HuH-7 (cell line): ENCODE results near the gene AANAT.

Source experiments
- DNase-seq: peaks from one replicate; pipeline ENCODE4 v3.0.0; 2011; ENCODE audit warnings: low spot score

AANAT gene

DNA sequence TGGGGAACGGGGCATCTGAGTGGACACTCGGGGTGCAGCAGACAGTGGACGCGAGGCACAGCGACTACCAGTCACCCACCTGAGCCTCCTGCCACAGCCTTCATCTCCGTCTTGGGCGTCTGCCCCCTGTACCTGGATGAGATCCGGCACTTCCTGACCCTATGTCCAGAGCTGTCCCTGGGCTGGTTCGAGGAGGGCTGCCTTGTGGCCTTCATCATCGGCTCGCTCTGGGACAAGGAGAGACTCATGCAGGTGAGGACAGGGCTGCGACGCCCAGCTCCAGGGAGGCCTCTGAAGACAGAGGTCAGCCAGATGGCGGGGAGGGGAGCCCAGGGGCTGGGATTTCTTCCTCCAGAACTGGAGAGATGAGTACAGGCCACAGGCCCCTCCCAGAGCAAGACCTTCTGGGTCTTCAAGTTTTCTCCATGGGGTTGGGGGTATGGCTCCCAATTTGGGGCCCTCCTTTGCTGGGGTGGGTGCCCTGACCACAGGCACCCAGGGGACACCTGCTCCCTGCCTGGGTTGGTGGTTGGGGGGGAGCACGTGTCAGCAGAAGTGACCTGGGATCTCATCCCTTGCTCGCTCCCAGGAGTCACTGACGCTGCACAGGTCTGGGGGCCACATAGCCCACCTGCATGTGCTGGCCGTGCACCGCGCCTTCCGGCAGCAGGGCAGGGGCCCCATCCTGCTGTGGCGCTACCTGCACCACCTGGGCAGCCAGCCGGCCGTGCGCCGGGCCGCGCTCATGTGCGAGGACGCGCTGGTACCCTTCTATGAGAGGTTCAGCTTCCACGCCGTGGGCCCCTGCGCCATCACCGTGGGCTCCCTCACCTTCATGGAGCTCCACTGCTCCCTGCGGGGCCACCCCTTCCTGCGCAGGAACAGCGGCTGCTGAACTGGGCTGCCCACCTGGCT lies 1.9 kb downstream of the AANAT start:
- no peak for DNase-seq

- DNase-seq: no peak
Observed at GRCh38 chr17:76469991-76470739, 2.8 kb downstream of the AANAT start.

GRCh38 chr17:76471498-76472257 lies 4.3 kb downstream of the AANAT start:
- DNase-seq: no peak

GRCh38 chr17:76472258-76472645 lies 4.8 kb downstream of the AANAT start:
- DNase-seq: no peak

- no peak for DNase-seq
Observed at GRCh38 chr17:76472726-76473125, 5.3 kb downstream of the AANAT start.

GRCh38 chr17:76473541-76473985 lies 6.2 kb downstream of the AANAT start:
- peak; percentile 72 for DNase-seq

DNA sequence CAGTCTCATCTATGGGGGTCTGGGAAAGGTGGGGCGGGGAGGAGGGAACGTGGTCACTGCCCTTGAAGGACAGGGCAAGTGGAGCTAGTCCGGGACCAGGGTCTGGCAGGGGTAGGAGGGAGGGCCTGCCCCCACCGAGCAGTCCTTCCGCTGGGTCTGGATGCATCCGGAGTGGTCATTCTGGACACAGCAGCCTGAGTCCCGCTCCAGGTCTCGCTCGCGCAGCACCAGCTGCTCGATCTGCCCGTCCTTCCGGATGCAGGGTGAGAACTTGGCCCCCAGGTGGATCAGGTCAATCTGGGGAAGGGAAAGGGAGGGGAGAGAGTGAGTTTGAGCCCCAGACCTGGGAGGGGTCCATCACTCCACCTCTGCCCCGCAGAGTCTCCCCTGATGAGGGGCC lies 6.8 kb downstream of the AANAT start:
- no peak for DNase-seq

- DNase-seq: no peak
Observed at GRCh38 chr17:76474894-76475293, 7.5 kb downstream of the AANAT start.

GRCh38 chr17:76475302-76475701 lies 7.9 kb downstream of the AANAT start:
- no peak for DNase-seq

DNA sequence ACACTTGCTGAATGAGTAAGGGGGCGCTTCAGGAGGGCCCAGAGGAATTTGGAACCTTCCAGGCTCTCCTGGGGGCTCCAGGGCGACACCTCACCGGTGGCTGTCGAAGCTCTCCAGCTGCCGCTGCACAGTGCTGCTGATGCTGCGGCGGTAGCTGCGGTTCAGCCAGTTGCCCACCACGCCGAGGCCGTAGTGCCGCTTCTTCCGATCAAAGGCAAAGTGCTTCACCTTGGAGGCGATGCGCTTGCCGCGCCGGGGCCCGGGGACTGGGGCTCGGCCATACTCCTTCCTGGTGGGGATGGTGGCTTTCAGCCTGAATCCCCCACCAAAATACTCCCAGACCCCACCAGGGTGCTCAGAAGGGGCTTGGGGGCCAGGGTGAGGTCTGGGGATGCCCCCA lies 9.3 kb downstream of the AANAT start:
- no peak for DNase-seq

DNA sequence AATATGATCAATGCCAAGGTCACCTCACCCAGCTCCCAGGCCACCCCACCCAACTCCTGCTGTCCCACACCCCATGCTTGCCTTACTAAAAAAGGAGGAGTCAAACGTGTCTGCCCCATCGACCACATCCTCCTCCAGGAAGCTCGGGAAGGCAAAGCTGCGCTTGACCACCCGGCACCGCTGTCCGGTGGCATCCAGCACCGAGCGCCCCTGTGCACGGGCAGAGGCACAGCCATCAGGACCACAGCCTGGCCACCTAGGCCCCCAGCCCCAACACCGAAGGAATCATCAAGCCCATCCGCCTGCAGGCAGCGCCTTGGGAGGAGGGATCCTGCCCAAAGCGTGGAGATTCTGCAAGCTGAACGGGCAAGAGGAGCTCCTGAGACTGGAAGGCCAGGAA lies 10.2 kb downstream of the AANAT start:
- DNase-seq: no peak

- DNase-seq: no peak
Observed at GRCh38 chr17:76478097-76478496, 10.7 kb downstream of the AANAT start.

DNA sequence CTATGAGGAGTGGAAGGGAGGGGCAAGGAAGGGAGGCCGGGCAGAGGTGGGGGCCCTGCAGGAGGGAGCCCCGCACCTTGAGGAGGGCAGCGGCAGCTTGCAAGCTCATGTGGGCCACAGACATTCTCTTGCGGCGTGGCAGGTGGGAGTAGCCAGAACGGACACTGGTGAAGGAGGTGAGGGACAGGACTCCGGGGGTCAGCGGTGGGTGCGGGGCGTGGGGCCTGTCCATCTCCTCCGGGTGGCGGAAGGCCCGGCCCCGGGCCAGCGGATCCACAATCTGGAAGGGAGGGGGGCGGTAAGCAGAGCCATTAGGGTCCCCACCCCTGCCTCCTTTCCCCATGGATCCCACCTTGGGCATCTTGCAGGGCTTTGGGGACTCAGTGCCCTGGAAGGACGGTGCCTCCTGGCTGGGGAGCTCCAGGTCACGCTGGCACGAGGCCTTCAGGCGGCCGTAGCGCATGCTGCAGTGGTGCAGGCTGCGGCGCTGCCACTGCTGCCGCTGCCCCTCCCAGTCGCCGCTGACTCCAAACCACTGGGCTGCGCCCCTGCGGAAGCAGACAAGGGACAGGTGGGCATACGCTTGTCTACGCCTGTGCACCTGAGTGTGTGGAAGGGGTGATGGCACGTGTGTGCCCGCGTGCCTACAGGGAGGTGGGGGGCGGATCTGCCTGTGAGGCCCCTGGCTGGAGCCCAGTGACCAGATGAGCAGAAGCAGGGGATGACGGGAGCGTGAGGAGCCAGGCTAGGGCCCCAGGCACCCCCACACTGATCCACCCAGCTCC lies 11.5 kb downstream of the AANAT start:
- DNase-seq: no peak

GRCh38 chr17:76479515-76480060 lies 12.2 kb downstream of the AANAT start:
- DNase-seq: no peak

GRCh38 chr17:76480632-76481031 lies 13.2 kb downstream of the AANAT start:
- DNase-seq: no peak

DNA sequence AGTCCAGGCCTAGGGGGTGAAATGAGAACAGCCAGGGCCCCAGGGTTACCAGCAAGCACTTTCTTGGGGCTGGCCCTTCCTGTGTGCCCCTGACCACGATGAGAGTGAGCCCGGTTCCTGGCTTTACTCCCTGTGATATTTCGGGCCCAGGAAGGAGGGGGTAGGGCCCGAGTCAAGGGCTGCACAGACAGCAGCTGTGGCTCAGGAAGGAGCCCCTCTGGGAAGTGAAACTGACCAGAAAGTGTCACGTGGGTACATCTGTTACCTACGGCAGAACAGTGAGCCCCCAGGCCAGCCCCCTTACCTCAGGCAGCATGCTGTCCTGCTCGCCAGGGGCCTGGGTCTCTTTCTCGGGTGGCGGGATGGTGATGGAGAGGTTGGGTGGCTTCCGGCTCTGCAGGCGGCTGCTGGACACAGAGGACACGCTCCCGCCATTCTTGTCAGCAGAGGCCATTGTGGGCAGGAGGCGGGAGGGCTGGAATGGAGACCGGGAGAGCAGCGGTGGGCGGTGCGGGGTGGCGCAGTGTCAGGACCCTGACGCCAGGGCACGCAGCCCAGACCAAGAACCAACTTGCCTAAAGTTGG lies 13.8 kb downstream of the AANAT start:
- no peak for DNase-seq

DNA sequence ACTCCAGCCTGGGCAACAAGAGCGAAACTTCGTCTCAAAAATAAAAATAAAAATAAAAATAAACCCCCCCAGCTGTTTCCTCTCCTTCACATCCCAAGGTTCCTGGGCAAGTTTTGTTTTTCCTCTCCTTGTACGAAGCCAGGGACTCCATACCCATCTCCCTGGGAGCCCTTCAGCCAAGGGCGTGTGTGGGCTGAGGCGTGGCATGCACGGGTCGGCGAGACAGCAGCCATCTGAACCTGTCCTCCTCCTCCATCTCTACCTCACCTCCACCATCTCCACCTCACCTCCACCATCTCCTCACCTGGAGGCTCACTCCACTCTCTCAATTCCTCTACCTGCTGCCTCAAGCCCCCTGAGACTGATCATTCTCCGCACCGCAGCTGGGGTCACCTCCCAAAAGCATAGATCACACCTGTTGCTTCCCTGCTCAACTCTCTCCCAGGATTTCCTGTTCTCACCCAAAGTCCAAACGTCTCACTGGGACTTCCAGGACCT lies 16.9 kb downstream of the AANAT start:
- no peak for DNase-seq

DNA sequence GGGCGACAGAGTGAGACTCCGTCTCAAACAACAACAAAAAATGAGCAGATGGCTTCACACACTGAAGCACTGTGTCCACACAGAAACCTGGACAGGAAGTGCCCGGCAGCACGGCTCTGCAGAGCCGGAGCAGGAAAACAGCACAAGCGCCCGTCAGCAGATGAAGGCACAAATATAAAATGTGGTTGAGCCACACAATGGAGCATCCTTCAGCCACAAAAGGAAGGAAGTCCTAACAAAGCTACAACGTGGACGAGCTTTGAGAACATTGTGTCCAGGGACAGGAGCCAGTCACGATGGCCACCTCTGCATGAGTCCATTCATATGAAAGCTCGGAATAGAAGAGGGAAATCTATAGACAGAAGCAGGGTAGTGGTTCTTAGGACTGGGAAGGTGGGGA lies 18.2 kb downstream of the AANAT start:
- no peak for DNase-seq

- no peak for DNase-seq
Observed at GRCh38 chr17:76487451-76488192, 20.2 kb downstream of the AANAT start.

GRCh38 chr17:76490112-76490710 lies 22.8 kb downstream of the AANAT start:
- DNase-seq: no peak
